Hepatocyte (in vitro differentiated cells): ENCODE measurements around the gene PGA4.
"Not testable (repeated sequence)": the region's sequence is repeated elsewhere in the genome, so short reads cannot be mapped to it uniquely, and the experiment has no call there.

Experiments
- CTCF ChIP-seq: fragments of 200-600 bp; sonication (generic); IDR thresholded peaks from 2 replicates; pipeline ENCODE4 v1.5.1; 2016; ENCODE audit warnings: antibody characterized with exemption, mild to moderate bottlenecking; ENCODE audit not compliant: poor library complexity
- EZH2 ChIP-seq: fragments of 200-600 bp; sonication (generic); IDR thresholded peaks from 2 replicates; pipeline ENCODE4 v1.6.1; 2016; ENCODE audit warnings: antibody characterized with exemption, mild to moderate bottlenecking, borderline replicate concordance

DNA sequence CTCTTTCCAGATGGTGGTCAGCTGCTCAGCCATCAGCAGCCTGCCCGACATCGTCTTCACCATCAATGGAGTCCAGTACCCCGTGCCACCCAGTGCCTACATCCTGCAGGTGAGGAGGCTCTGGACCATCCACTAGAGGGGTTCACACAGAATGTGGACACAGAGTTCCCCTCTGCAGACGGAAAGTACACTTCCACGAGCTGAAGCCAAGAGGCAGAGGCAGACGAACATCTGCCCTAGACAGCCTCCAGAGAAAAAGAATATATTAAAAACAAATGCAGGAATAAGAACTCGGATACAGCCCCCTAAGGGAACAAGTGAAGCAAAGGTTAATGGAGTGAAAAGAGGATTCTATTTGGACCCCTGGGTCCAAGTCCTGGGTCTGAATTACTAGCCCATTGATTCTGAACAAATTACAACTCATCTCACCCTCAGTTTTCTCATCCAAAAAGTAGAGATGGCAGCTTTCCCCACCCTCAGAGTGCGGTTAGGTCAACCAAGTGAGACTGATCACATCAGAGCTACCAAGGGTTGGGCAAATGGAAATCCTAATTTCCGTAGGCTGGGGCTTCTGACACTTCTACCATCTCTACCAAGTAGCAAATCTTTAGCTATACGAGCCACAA, 10.7 kb upstream of the PGA4 start:
- TF ChIP-seq CTCF, EZH2: not testable (repeated sequence)
